GM10847 (cell line): ENCODE data around the gene AJAP1.

Experiments
- POLR2A ChIP-seq: IDR thresholded peaks from 2 replicates; pipeline ENCODE4 v1.6.1; 2011; ENCODE audit not compliant: insufficient read length; ENCODE audit errors: extremely low read depth

AJAP1 gene

DNA sequence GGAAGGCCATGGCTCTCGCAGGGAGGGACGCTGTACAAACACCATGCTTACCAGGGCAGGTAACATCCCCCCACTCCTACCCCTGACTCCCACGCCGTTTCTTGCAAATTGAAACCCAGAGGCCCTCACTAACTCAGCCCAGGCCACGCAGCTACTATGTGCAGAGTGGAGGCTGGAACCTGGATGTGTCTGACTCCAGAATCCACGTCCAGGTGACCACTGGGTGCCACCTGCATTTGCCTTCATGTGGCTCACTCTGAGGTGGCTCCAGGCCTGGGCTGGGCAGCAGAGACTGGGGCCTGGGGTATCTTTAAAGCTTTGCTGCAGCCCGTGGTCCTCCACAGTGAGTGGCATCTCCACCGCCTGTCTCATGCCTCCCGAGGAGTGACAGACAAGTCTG lies 29.6 kb upstream of the AJAP1 start:
- no peak for TF ChIP-seq POLR2A

DNA sequence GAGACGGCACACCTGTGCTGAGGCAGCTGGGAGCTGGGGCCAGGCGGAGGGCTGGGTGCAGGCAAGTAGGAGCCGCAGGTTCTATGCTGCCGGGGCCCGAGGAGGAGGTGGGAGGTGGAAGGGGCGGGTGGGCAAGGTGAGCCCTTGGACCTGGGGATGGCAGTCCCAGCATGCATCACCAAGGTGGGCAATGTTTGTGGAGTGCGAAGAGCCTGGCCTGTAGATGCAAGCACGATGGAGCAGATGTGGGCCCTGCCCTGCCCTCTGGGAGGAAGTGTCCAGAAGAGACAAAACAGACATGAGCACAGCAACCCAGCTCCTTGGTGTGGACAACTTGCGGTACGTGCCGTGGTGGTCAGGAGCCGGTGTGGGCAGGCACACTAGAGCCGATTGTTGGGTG lies 28.3 kb upstream of the AJAP1 start:
- no peak for TF ChIP-seq POLR2A

DNA sequence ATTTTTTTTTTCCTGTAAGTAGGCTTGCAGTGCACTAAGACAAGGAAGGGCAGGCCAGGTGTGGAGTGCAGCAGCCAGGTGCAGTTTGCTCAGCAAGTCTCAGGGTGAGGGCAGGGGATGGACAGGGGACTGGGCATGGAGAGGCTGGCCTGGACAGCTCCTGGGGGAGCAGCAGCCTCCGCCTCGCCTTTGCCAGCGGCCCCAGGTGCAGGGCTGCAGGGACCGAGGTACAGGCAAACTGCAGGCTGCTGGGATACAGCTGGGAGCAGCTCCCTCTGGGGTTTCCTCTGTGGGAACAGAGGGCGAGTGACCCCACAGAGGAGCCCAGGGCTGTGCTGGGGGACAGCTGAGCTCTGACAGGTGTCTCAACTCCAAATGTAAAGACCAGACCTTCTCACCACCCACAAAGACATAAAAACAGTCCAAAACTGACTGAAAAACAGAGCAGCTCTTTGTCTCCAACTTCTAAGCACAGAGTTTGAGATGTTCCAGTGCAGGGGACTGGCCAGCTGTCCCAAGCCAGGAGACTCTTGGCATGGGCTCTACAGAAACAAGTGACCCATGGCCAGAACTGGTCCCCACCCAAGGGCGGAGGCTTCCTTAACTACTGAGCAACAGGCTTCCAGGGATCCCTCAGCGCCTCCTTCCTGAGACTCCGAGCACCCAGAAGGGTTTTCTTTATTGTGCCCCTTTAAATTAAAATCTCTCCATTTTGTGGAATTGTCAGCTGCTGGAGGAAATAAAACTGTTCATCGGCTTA lies 27.7 kb upstream of the AJAP1 start:
- no peak for TF ChIP-seq POLR2A

DNA sequence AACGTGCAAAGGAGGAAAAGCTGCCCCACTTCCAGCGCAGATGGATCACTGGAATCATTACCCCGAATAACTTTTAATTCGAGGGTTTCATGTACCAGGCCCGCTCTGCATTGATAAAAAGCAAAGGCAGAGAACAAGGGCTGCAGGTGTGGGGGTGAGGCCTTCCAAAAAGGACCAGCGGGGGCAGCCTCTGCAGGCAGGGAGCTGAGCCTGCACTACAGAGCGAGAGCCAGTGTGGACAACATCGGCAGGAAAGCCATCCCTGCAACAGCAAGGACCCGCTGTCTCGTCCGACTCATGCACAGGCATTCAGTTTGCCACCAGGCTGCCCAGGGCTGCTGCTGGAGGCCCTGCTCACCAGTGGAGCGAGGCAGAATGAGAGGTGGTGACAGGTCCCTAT lies 27.1 kb upstream of the AJAP1 start:
- TF ChIP-seq POLR2A: no peak

DNA sequence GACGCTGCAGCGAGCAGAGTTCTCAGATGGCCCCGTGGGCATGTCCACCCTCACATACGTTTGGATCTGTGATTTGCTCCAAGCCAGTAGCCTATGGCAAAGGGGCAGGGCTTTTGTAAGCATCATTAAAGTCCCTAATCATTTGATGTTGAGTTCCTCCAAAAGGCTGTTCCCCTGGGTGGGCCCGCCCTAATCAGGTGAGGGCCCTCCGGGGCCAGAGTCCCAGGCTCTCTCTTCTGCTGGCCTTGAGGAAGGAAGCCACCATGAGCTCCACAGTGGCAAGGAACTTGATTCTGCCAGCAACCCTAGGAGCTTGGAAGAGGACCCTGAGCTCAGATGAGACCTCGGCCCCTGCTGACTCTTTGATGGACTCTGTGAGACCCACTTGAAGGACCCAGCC lies 25.4 kb upstream of the AJAP1 start:
- no peak for TF ChIP-seq POLR2A

DNA sequence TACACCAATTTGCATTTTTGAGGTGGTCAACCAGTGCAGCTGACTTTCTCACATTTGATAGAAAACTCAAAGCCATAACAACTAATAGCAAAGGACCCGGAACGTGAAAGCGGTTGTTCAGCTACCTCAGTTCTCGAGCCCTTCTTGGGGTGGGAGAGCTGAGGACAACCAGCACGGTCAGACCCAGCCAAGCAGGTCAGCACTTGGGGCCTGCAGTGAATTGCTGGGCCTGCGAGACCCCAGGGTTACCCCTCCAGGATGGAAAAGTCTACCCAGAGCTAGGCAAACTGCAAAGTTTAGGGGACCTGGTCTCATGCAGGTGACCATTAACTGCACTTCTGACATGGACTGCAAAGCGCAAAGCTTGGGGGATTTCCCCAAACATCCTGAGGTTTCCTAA lies 23.8 kb upstream of the AJAP1 start:
- TF ChIP-seq POLR2A: no peak

DNA sequence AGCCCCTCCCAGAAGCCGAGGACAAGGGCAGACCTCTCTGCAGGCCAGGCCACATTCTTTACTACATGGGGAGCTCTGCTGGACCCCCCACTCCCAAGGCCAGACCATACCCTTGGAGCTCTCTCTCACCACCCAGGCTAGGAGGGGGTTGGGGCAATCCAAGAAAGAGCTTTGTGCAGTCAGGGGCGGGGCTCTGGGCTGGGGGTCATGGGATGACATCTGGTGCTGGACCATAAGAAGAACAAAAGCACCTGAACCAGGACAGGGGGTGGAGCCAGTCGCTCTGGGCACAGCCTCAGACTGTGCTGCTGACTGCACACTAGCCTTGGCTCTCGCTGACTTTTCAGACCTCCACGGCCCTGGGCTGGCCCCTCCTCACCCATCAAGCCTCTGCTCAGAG lies 23.1 kb upstream of the AJAP1 start:
- no peak for TF ChIP-seq POLR2A

DNA sequence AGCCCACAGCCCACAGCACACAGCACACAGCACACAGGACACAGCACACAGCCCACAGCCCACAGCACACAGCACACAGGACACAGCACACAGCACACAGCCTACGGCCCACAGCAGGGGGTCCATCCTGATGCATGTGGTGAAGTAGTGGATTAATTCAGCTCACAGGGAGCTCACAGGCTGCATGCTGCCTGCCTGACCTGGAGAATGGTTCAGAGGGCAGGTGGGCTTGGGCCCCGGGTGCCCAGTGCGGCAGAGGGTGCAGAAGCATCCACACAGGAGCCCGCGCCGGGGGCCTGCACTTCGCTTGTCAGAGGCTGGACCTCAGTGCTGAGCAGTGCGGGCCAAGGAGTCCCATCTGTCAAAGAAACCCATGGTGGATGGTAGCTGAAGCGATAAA lies 21.1 kb upstream of the AJAP1 start:
- TF ChIP-seq POLR2A: no peak

DNA sequence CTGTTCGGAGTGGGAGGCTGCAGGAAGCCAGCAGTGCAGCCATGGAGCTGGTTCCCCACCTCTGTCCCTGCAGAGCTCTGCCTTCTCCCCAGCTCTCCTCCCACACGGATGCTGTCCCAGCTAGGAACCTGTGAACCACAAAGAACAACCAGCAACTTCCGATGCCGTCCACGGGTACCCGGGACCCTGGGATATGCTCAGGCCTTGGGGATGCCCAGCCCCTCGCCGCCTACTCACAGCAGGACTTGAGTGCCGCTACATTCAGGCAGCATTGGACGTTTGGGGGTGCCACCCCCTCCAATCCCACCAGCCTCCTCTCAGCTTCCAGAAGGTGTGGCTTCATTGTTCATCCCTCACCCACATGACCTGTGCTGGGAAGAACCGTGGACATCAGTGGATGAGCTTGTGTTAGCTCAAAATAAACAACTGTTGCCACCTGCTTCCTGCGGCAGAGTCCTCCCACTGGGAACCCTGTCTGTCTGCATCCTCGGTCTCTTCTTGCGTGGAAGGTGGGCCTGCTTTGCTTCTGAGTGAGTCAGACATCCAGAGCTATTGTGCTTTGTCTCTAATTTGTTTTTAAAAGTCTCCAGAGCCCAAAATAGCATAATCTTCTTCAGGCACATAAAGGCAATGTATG lies 20.1 kb upstream of the AJAP1 start:
- TF ChIP-seq POLR2A: no peak

DNA sequence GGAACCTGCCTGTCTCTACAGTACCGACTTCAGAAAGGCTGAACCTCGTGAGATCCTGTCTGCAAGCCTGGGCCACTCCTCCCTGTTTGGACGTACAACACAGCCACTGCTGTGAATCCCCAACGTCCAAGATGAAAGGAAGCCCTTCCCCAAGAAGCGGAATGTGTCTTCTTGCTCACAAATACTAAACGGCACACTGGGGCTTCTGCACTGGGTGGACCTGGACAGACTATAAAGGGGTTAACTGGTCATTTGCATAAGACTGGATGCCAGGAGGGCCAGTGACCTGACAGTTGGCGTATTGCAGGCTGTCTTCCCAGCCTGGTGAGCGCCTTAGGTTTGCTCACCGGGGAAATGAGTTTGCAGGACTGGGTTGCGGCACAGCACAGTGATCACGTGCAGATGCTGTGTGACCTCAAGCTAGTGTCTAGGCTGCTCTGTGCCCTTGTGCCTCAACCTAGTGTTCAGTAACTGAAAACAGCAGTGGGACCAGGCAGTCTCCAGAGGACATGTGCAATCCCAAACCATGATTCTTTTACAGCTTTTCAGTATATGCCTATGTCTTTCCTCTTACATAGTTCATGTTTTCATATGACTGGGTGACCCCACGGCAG lies 19.5 kb upstream of the AJAP1 start:
- no peak for TF ChIP-seq POLR2A

DNA sequence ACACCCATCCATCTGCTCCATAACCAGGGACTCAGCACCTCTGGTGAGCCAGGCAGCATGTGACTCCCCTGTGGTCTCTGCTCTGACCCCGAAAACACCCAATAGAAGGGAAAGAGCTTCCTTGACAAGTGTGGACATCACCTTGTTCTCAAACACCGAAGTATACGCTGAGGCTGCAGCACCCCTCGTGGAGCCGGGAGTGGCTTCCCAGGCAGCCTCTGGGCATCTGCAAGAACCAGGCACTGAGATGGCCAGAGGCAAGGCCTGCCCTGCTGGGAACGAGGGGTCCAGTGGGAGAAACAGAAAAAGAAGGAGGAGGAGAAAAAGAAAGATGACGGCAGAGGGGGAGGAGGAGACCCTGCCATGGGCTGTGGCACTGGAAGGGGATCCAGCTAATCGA lies 18.2 kb upstream of the AJAP1 start:
- no peak for TF ChIP-seq POLR2A

DNA sequence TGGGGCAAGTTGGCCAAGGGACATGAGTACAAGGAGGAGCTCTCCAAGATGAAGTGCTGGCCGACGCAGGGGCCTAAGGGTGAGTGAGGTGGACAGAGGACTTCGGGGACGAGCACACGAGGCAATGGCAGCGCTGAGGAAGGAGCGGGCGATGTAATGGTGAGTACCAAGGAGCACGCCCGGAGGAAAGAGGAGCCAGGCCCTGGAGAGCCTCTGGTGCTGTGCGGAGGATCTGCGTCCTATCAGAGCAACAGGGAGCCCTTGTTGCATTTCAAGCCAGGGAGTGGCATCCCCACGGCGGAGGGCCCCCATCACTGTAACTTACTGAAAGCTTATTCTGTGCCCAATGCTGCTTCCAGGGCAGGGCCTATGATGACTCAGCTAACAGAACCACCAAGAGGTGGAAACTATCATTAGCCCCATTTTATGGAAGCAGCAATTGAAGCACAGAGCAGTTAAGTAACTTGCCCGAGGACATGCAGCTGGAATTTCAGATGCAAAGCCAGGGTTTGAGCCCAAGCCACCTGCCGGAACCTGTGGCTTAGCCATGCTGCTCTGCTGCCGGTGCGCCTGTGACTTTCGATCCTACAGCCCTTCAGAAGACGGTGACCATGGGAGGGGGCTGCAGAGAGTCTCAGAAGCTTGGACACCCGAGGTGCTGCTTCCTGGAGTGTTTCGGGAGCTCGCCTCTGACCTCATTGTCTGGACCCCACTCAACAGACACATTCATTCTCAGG lies 17.6 kb upstream of the AJAP1 start:
- TF ChIP-seq POLR2A: no peak

DNA sequence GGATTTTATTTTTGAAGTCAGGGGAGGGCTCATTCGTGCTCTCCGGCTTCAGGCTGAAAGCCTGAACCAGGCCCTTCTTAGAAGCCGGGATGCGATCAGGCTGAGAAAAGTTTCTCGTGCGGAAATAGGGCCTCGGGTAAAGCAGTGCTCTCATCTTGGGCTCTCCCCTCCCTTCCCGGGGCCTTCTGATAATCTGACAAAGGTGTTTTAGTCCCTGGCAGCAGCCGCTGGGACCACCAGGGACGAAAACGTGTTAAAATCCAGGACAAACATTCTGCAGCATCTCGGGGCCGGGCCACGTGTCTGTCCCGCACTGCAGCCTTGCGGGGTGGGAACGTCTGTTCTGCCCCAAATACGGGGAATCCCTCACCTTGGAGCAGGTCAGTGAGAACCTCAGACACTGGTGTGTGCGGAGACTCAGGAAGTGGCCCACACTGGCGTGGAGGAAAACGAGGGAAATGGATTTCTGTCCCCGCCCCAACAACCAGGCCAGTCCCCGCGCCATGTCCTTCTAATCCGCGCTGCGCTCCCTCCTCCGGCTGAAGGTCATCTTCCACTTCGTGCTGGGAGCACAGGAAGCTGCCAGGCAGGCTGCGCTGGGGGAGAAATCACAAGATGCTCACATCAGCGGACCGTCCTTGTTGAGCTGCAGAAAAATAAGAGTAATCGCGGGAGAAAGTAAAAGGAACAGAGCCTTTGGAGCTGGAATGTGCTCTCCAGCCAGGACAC lies 16.6 kb upstream of the AJAP1 start:
- TF ChIP-seq POLR2A: no peak

DNA sequence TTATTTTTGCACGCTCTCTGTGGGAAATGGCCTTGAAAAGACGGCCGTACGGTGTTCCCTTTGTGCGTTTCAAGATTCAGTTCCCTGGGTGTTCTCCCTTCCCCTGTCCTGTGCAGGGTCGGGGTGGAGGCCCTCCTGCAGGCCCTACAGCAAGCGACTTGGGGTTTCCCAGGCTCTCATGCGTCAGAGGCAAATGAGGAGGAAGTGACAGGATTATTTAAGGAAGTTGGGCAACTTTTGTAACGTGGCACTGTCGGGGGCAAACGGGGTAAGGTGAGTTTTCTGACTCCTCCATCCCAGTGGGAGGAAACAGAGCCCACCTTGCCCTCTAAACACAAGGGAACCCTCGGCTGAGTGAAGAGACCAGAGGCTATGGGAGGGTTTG lies 16.1 kb upstream of the AJAP1 start:
- TF ChIP-seq POLR2A: no peak

DNA sequence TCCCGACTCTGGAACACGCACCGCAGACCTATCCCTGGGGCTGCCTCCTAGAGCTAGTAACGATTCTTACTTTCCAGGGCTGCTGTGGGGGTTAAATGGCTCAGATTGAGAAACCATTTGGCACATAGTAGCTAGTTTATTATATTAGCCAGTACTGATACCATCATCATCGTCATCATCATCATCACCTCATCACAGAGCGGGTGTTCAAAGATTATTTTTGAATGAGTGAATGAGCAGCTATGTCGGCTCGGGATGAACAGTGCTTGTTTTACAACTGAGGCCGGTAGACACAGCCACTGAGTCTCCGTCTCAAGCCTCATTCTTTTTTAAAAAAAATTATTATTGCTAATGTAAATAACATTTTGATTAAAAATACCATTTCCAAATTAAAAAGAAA lies 13.5 kb upstream of the AJAP1 start:
- TF ChIP-seq POLR2A: no peak
